HCEC 1CT (cell line): ENCODE measurements around the gene NRL.

Experiments used
- DNase-seq: peaks from one replicate; pipeline ENCODE4 v3.0.0-alpha.2; 2017

The NRL gene

DNA sequence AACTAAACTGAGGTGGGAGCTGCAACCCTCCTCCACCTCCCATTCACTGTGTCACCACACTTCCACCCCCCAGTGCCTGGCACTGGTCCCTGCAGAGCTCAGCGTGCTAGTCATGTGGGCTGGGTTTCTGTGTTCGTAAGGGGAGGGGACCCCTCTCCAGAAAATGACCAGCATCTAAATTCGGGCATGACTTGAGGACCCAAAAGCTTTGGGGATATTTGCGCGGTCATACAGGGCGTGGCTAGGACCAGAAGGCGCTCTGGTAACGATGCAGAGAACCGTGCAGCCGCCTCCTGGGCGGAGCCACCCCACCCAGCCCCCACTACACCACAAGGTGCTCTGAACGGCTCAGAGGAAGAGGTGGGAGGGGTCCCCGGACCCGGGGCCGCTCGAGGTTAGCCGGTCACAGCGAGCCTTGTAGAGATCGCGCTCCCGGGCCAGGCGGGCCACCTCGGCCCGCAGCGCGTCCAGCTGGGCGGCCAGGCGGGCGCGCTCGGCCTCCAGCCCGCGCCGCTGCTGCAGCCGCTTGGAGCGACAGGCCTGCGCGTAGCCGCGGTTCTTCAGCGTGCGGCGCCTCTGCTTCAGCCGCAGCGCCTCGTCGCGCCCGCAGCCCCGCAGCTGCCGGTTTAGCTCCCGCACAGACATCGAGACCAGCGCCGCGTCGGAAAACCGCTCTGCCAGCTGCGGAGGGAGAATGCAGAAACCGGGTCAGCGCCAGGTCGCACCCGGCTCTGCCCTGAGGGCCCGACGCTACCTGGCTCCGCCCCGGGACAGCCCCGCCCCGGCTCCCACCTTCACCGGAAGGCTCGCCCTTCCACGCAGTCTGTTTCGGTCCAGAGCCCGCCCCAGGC lies 33.6 kb downstream of the NRL start:
- DNase-seq = no peak

DNA sequence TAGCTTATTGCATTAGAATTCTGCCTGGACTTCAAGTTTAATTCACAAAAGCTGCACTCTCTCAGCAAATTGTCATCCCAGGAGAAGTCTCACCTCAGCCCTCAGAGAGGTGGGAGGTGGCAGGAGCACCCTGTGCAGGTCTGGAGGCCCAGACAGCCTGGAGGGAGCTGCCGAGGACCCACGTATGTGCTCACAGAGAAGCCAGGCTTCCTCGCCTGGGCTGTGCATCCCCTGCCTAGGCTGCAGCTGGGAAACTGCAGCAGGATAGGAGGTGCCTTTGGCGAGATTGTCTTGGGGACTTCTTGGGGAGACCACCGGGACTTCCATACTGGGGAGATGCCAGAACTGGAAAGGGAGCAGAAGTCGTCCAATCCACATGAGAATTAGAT lies 34.6 kb downstream of the NRL start:
- DNase-seq = no peak

DNA sequence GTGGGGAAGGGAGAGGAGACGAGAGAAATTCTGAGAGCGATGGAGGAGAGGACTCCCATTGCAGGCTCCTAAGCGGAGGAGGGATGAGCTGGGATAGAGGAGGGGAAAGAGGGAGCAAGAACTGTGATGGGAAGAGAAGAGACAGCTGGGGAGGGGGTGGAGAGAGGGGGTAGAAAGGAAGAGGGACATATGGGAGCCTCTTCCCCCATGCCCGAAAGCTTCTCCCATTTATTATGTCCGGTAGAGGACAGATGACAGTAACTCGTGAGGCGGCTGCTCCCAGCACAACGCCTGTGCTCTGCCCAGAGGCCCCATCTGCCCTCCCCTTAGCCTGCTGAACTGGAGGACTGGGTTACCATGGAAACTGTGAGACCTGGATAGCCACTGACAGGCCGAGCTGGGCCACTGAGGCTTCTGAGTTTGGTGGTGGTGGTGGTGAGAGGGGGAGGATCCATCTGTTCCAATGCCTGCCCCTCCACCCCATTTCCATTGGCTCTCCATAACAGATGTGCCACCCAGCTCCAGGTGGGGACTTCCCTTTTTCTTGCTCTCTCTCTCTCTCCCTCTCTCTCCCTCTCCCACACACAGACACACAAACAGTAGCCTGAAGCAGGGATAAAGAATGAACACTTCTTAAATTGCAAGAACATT lies 35.1 kb downstream of the NRL start:
- DNase-seq = no peak

DNA sequence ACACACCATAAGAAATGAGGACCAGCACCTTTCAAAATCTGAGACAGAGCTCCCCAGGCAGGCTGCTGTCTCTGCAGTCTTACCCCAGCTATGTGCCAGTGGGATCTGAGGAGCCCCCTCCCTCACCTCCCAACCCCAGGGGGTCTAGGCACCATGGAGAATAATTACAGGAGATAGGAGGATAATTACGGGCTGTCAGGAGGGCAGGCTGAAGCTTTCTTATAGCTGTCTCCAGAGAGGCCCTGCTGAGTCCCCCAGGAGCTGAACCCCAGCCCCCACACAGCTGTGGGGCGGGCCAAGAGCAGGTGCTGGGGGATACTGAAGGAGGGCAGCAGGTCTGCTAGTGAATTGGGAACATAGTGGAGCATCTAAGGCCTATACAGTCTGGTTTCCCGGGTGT lies 36.6 kb downstream of the NRL start:
- no peak for DNase-seq

DNA sequence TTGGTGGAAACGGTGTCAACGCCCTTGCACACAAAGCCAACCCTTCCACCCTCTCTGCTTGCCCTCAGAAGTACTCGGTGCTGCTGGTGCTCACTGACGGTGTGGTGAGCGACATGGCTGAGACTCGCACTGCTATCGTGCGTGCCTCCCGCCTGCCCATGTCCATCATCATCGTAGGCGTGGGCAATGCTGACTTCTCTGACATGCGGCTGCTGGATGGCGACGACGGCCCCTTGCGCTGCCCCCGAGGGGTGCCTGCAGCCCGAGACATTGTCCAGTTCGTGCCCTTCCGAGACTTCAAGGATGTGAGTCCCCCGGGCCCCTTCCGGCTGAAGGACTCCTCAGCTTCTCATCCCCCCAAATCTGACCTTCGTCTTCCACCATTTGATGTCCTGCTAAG lies 37.7 kb downstream of the NRL start:
- DNase-seq = no peak

DNA sequence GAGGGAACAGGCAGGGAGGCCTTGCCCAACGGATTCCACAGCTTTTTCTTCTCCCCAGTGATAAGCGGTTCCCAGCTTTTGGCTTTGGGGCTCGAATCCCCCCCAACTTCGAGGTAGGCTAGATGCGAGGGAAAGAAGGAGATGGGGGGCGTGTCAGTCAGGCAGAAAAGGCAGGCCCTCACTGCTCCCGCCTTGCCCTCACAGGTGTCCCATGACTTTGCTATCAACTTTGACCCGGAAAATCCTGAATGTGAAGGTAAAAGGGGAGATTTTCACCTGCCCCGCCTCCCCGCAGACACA lies 38.5 kb downstream of the NRL start:
- DNase-seq = no peak

DNA sequence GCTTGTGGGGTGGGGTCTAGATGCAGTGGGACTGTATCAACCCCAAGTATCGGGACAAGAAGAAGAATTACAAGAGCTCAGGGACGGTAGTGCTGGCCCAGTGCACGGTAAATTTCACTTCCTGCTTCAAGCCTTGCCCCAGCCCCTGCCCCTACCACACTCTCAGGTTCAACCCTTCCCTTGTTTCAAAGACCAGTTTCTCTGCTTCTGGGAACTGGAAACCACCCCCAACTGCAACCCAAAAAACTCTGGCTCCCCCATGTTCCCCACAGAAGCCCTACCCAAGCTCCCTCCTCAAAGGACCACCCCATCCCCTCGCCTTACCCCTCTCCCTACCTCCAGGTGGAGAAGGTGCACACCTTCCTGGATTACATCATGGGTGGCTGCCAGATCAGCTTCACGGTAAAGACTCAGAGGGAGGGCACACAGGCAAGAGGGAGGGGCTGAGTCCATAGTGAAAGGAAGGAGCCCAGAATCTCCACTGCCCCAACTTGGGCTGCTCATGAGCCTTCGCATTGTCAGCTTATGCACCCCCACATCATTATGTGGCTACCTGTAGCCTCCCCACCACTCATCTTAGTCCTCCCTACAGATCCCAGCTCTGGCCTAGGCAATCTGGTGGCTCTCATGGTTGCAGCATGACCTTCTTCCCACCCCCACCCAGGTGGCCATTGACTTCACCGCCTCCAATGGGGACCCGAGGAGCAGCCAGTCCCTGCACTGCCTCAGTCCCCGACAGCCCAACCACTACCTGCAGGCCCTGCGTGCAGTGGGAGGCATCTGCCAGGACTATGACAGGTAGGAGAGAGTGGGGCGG lies 39.1 kb downstream of the NRL start:
- DNase-seq = no peak

DNA sequence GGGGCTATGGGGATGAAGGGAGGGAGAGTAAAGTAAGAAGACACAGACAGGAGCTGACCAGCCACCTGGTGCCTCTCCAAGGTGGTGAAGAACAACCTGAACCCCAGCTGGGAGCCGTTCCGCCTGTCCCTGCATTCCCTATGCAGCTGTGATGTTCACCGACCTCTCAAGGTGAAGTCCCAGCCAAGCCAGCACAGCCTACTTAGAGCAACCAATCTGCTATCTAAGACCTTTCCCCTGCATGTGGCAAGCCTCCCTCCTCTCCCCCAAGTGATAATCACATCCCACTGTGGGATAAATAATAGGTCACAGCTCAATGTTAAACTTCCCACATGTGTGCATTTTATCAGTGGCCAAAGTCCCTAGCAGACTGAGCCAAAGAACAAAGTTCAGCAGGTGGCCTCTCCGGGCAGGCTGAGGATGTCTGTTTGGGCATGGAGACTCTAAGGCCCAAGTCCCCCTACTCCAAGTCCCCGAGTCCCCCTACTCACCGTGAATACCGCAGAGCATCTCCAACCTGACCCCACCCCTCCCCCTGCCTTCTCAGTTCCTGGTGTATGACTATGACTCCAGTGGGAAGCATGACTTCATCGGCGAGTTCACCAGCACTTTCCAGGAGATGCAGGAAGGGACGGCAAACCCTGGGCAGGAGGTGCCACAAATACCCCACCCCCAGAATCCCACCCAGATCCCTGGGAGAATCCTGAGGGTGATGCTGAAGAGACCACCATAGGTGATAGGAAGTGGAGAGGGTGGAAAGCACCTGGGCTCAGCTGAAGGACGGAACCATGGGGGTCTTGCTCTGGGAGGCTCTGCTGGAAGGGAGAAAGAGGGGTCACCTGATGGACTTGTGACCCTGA lies 39.9 kb downstream of the NRL start:
- no peak for DNase-seq

DNA sequence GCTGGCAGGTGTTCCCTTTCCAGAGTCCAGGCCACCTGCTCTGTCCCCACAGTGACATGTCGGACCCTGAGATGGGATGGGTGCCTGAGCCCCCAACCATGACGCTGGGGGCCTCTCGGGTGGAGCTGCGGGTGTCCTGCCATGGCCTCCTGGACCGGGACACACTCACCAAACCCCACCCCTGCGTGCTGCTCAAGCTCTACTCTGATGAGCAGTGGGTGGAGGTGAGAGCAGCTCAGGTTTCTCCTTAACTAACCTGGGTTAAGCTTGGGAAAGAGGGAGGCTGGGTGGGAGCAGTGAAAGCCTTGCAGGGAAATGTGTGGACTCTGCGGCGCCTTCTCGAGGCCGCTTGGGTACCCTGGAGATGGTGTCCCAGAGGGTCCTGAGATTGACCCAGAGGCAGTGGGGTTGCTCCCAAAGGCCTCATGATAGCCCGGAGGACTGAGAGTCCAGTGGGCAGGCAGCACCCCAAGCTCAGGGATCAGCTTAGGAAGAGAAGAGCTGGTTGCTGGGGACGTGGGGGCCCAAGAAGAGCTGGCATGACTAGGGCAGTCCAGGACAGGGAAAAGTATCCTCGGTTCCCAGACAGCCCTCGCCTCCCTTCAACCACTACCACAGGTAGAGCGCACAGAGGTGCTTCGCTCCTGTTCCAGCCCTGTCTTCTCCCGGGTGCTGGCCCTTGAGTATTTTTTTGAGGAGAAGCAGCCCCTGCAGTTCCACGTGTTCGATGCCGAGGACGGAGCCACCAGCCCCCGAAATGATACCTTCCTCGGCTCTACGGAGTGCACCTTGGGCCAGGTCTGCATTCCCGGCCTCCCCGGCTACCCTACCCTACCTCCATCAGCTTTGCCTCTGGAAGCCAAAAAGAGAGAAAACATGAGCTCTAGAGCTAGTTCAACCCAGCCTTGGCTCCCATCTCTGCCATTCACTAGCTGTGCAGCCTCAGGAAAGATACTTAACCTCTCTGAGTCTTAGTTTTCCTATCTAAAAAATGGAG lies 41.6 kb downstream of the NRL start:
- DNase-seq = no peak

DNA sequence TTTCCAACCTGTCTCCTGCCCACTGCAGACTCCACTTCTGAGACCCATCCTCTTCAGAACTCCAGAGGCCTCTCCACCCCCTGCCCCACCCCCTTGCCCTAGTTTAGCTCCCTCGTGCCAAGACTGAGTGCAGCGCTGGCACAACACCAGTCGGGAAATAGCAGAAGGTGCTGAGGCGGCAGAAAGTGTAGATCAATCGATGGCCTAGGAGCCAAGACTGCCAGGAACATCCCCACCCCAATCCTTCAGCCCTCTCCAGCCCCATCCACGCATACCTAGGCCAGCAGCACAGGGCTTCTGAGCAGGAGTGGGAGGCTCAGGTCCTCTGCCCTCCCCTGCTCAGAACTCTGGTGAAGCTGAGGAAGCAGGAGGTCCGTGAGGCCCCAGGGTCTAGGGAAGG lies 42.3 kb downstream of the NRL start:
- no peak for DNase-seq

DNA sequence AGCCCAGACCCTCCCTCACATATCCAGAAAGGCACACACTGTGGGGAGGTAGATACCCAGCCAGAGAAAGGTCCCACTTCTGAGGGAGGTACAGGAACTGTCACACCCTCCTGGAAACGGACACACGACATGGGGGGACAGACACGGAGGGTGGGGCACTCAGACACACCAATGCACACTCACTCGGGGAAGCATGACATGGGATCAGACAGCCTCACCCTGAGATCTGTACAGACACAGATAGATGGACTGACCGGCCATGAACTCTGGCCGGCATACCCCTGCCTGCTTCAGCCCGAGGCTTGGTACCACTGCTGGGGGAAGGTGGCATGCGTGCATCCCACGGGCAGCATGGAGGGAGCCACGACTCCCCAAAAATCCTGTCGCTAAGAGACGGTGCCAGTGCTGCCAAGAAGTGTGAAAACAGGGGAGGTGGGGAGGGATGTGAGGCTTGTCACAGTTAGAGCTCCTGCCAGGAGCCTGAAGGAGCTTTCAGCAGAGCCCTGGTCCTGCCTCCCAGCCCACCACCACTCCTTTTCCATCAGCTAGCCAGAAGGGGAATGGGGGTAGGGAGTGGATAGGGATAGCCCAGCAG lies 42.8 kb downstream of the NRL start:
- no peak for DNase-seq

DNA sequence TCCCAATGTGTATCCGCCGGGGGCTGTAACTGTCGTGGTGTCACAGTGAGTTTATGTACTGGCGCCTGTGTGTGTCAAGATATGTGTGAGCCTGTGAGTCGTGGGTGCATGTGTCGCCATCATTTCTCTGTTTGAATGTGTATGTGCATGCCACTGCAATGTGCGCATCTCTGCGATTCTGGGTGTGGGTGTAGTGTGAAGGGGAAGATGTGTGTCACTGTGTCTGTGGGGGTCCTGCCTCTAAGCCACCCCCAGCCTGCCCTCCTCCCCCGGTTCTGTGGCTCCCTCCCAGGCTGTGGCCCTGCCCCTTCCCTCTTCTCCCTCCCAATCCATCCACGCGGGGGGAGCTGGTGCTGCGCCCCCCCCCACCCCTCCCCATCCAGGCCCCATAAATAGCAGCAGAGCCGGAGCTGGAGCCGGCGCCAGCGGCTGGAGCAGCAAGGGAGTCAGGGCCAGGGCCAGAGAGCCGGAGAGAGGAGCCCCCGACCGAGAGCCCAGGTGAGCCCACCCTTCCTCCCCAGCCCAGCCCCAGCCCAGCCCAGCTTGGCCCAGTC lies 43.5 kb downstream of the NRL start, which contains the start of gene CPNE6:
Gene CPNE6, plus strand, starts transcription at position 419 of the 554 bp plus-strand sequence. CDS start 1,375 bp downstream, outside the sequence.
- DNase-seq = no peak

DNA sequence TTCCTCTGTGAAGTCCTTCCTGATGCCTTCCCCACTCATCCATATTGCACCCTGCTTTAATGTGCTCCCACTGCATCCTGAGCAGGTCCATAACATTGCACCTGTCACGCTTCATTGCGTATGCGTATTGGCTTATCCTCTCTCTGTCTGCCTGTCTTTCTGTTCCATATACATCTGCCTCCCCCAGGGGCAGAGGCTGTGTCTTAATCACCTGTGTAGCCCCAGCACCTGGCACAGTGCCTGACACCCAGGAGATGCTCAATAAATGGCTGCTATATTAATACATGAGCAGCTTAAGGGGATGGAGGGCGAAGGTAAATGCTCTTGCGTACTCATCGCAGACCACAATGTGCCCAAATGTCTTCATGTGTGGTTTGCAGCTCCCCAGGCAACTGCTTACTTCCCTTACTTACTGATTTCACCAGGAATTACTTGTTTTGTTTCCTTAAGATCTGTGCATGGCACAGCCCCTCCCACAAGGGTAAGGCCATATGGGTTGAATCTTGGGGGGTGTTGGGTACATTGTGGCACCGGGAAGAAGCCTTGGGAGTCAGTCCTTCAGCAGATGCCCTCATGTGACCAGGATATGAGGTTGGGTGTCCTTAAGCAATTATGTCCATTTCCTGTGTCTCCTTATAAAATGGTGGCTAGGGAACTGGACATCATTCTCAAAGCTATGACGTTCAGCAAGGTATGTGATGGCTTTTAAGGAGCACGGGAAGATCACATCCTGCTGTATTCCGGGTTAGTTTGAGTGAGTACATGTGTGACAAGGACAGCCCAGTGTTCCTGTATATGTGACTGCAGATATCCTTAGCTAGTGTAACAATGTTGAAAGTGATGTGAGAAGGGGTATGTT lies 44.2 kb downstream of the NRL start:
- no peak for DNase-seq

DNA sequence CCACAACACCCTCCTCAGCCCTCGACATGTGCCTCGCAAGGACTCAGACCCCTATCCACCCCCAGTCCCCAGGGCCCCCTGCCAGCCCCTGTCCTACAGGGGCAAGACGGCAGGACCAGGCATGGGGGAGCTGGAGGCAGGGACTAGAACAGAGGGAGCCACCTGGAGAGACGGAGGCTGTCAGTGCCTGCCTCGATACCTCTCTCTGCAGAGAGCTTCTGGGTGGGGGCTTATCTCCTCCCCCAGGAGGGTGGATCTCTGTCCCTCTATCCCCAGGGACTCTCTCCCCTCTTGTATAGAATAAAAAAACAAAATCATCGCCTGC lies 45.4 kb downstream of the NRL start:
- DNase-seq = no peak

DNA sequence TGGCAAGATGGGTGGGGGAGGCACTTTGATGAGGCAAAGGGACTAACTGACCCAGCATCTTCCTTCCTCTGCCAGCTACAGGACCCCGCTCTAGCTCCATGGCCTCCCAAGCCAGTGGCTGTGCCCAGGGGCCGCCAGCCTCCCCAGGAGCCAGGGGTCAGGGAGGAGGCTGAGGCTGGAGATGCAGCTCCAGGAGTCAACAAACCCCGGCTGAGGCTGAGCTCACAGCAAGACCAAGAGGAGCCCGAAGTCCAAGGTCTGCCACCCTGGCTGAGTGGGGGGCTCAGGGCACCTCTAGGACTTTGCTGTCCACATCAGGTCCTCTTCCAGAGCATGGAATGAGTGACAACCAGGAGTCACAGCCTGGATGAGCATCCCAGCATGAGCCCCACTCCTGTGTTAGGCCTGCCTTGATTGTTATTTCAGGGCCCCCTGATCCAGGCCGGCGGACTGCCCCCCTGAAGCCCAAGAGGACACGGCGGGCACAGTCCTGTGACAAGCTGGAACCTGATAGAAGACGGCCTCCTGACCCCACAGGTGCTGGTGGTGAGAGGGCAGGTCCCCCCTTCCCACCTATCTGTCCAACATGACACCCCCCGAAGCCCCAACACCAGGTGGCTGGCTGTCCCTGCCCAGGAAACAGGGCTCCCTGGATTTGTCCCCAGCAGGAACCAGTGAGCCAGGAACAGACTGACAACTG lies 45.9 kb downstream of the NRL start:
- no peak for DNase-seq

DNA sequence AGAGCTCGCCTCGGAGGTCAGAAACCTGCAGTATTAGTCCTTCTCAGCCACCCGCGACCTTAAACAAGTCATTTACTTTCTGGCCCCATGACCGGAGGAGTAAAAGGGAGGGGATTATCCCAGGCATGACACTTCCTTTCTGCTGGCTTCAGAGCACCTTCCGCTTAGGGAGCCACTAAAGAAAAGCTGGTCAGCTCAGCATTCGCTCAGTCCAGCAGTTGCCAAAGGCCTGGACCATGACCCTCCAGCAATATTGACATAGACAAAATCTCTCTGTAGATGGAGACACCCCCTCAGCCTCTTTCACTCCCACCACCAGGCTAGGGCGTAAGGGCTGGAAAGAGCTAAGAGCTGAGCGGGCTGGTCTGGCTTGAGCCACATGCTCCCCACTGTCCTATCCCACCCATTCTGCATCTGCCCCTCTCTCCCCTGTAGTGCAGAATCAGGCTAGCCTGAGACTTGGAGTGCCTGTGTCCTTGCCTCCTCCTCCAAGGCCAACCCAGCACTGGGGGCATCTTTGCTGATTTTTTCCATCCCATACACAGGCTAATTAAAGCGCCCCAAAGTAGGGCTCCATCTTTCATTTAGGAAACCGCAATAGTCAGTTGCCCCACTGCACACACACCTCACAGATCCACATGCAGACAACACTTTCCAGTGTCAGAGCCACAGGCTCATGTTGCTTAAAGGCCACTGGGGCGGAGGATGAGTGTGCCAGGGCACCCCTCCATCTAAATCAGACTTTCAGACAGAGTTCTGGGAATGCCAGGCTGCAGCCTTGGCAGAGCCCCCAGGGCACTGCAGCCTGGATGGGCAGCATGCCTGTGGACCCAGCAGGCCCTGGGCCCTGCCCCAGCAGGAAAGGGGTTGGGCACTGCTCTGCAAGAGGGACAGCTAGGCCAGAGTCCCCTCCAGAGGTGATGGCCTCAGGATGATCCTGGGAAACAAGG lies 47.3 kb downstream of the NRL start:
- DNase-seq = no peak

DNA sequence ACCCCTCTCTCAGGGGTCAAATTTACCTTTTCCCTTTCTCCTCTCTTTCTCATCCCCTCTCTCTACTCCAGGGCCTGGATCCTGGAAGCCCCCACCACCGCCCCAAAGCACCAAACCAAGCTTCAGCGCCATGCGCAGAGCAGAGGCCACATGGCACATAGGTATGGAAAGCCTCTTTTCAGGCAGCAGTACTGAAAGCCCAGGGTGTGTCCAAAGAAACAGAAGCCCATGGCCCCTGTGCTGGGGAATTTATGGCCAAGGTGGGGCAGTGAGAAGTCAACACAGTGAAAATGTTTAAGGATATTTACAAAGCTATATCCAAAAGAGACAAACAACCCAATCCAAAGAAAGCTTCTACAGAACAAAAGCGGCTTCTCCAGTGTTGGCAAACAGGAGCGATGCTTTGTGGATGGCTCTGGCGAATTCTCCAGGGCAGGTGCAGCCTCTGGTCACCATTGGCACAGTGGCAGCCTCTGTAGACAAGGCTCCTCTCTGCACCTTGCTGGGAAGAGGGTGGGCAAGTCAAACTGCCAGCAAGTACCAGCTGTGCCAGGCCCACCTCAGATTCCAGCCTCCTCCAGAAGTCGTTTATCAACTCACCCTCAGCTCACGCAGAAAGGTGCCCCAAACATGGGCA lies 48.1 kb downstream of the NRL start:
- no peak for DNase-seq

DNA sequence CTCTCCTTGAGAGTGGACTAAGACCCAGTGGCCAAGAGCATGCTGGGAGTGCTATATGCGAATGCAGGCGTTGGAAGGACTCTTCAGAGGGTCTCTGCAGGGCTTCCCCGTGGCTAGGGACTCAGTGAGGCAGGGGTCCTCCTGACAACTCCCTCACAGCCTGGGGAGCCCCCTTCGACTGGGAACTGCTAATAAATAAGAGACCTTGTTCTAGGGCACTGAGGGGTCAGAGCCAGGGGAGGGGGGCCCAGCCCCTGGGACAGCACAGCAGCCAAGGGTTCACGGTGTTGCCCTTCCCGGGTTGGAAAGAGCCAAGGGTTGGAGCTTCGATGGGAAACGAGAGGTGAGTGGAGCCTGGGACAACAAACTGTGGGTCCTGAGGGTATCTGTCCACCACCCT lies 49.3 kb downstream of the NRL start:
- no peak for DNase-seq
